Esophagus muscularis mucosa (tissue), 4 donors: ENCODE data around the gene CAMK2G. TPM values are rescaled to one million over a fixed set of nuclear protein-coding genes. Genes with fewer than 3 reads are reported as not detected.

Source experiments
- DNase-seq: peaks from one replicate; pipeline ENCODE4 v3.0.0-alpha.2; 2017; ENCODE audit errors: extremely low spot score
- H3K27ac ChIP-seq, 4 donors: fragments of 200-600 bp; sonication (generic); replicated peaks in 1 of 4; 1 replicate in 3 of 4; 2 replicates in 1 of 4; pipeline ENCODE4 v1.5.1; 2016 to 2019; ENCODE audit warnings: mild to moderate bottlenecking in 1 of 4
- H3K27me3 ChIP-seq, 4 donors: fragments of 200-600 bp; sonication (generic); one replicate each; pipeline versions ENCODE4 v1.5.1 to v1.6.0; 2016 to 2019
- H3K36me3 ChIP-seq, 4 donors: fragments of 200-600 bp; sonication (generic); one replicate each; pipeline ENCODE4 v1.5.1; 2016 to 2019
- H3K4me1 ChIP-seq, 4 donors: fragments of 200-600 bp; sonication (generic); one replicate each; pipeline ENCODE4 v1.5.1; 2016 to 2019
- H3K4me3 ChIP-seq, 4 donors: fragments of 200-600 bp; sonication (generic); 1 replicate in 2 of 4; 2 replicates in 2 of 4; pipeline ENCODE4 v1.5.1; 2016 to 2019; ENCODE audit warnings: mild to moderate bottlenecking in 4 of 4, moderate library complexity in 1 of 4
- H3K9me3 ChIP-seq, 4 donors: fragments of 200-600 bp; sonication (generic); 1 replicate in 3 of 4; 2 replicates in 1 of 4; pipeline ENCODE4 v1.5.1; 2016 to 2019
- EP300 ChIP-seq: sonication (generic); formaldehyde crosslinking; IDR thresholded peaks from one replicate; pipeline ENCODE4 v1.6.1; 2017; ENCODE audit warnings: antibody characterized with exemption
- POLR2A ChIP-seq: fragments of 450-650 bp; IDR thresholded peaks from one replicate; pipeline ENCODE4 v1.6.1; 2017; ENCODE audit warnings: antibody characterized with exemption, moderate library complexity, mild to moderate bottlenecking, low read depth
- POLR2AphosphoS5 ChIP-seq, 2 donors: sonication (generic); formaldehyde crosslinking; IDR thresholded peaks; one replicate each; pipeline ENCODE4 v1.6.1; 2017; ENCODE audit warnings: antibody characterized with exemption in 2 of 2
- WGBS: methylation state at CpG from one replicate; pipeline ENCODE4 v1.1.5; 2018; 5-methylcytosine and 5-hydroxymethylcytosine counted together
- intact Hi-C: fragments of 100-400 bp; cut with DNase I; formaldehyde crosslinking; loops from one replicate; pipeline ENCODE4 v1.15.1; 2023
- total RNA-seq, 4 donors: library from RNA; depleted of rRNA; stranded (reverse); fragments of >200 nt; gene quantifications; one replicate each; pipeline versions ENCODE4 v1.1.0 to v1.2.1, GENCODE V29; 2016
- TF ChIP-seq, protein P1 (sequence below), 3 experiments: fragments of 200-600 bp in 2 of 3; fragments of 450-650 bp in 1 of 3; sonication (generic) in 2 of 3; IDR thresholded peaks; one replicate each; pipeline ENCODE4 v1.5.1; 2017 to 2019; ENCODE audit warnings: antibody characterized with exemption in 3 of 3, mild to moderate bottlenecking in 2 of 3, moderate library complexity in 1 of 3

CAMK2G gene
- total RNA-seq, 4 donors from 2014 or later = 96.4 to 201 (median 159) TPM

DNA sequence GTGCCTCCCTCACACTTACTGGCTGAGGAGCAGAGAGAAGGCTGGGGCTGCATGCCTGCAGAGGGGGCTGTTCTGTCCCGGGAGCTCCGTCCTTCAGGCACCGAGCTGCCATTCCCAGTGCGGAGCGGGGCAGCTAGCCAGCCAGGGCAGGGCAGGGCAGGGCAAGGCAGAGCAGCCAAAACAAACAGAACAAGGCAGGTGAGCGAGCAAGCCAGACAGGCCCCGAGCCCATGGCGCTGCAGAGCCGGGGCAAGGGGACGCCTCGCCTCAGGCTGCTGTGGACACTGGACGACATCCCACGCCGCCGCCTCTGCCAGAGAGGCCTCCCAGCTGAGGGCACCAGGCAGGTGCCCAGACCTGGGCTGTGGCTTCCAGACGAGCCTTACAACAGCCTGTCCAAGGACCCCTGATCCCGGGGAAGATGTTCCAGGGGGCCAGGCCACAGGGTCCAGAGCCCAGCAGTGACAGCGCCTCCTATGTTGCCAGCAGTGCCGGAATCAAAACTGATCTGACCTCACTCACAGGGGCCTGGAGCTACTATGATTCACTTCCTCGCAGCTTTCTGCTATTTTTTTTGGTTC is 54.8 kb downstream of the CAMK2G start:
- intact Hi-C loops = no loop called here
- DNase-seq = no peak
- Histone ChIP-seq H3K4me1 (peaks cover 9 to 37% (median 32%) of the 10 kb centered on the region in 4 donors), H3K9me3 (no peaks in the 10 kb centered on the region), H3K27ac (peak overlapping the region; percentile 61 to 78 (median 70)), H3K4me3 (no peak overlapping the region), H3K36me3 (peaks cover 37 to 91% (median 62%) of the 10 kb centered on the region in 4 donors), H3K27me3 (no peaks in the 10 kb centered on the region)
- TF ChIP-seq POLR2AphosphoS5 (IDR thresholded peaks at IDR 0.05) = peak; percentile 15 to 24
- TF ChIP-seq POLR2A = no peak
- WGBS = 74% methylated on average over 15 of the region's 20 CpGs

DNA sequence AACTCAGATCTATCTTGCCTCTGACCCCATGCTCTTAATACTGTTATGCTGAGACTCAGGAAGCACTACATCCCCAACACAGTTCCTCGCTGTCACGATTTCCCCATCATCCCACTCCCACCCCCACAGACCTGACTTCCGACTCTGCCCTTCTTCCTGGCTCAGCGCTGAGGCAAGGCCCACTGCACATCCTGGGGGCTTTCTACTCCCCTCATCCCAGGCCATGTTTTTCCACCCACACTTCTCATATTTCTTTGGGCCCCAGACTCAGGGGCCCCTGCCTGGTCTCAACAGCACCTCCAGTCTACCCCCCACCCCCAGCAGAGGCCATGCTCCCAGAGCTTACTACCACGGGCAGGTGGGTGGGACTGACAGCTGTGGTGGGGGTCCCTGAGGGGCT is 55.3 kb downstream of the CAMK2G start:
- H3K27ac ChIP-seq = peak overlapping the region; percentile 61 to 78 (median 70)
- H3K27me3 ChIP-seq = no peaks in the 10 kb centered on the region
- H3K9me3 ChIP-seq = no peaks in the 10 kb centered on the region
- TF ChIP-seq EP300 (no peak), POLR2AphosphoS5 (IDR thresholded peaks at IDR 0.05) (no peak), POLR2A (no peak)
- TF ChIP-seq, protein P1, sequence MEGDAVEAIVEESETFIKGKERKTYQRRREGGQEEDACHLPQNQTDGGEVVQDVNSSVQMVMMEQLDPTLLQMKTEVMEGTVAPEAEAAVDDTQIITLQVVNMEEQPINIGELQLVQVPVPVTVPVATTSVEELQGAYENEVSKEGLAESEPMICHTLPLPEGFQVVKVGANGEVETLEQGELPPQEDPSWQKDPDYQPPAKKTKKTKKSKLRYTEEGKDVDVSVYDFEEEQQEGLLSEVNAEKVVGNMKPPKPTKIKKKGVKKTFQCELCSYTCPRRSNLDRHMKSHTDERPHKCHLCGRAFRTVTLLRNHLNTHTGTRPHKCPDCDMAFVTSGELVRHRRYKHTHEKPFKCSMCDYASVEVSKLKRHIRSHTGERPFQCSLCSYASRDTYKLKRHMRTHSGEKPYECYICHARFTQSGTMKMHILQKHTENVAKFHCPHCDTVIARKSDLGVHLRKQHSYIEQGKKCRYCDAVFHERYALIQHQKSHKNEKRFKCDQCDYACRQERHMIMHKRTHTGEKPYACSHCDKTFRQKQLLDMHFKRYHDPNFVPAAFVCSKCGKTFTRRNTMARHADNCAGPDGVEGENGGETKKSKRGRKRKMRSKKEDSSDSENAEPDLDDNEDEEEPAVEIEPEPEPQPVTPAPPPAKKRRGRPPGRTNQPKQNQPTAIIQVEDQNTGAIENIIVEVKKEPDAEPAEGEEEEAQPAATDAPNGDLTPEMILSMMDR (IDR thresholded peaks at IDR 0.05) = no peak
- intact Hi-C loops = no loop called here
- no peak overlapping the region for H3K4me3 ChIP-seq
- H3K36me3 ChIP-seq = peaks cover 39 to 91% (median 61%) of the 10 kb centered on the region in 4 donors
- 64% methylated on average over 4 of the region's 5 CpGs for WGBS
- H3K4me1 ChIP-seq = peaks cover 9 to 37% (median 32%) of the 10 kb centered on the region in 4 donors
- DNase-seq = no peak

DNA sequence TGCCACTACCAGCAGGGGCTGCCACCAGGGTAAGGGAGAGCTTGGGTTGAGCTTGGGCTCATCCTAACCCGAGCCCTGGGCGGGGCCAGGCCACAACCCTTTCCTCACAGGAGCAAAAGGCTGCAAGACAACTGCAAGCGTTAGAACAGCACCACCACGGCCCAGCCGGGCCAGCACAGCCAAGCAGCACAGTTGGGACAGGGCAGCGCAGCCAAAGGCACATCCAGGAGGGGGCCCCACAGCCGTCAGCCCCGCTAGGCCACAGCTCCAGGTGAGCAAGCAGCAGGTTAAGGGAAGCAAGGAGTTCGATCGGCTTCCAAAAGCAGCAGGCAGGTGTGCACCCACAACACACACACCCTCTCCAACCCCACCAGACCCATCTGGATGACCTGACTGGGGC is 56.0 kb downstream of the CAMK2G start:
- TF ChIP-seq EP300 (no peak), POLR2A (no peak), POLR2AphosphoS5 (IDR thresholded peaks at IDR 0.05) (no peak)
- TF ChIP-seq, protein P1 (IDR thresholded peaks at IDR 0.05) = no peak
- Histone ChIP-seq H3K36me3 (peaks cover 34 to 91% (median 64%) of the 10 kb centered on the region in 4 donors), H3K9me3 (no peaks in the 10 kb centered on the region)

DNA sequence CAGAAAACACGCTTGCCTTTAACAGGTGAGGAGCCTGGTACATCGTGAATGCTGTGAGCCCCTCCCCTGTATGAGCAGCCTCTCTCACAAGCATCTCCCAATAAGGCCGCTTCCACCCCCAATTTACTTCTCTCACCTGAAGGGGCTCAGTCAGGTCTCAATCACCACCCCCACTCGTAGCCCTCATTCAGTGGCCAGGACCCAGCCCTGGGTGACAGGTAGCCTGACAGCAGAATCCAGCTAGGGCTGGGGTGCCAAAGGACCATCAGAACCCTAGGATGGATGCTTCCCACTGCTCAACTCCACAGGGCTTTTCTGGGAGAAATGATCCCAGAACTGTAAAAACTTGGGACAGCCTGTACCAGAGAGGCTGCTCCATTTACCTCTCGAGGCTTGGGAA is 56.5 kb downstream of the CAMK2G start:
- intact Hi-C loops = no loop called here
- peaks cover 9 to 37% (median 32%) of the 10 kb centered on the region in 4 donors for H3K4me1 ChIP-seq
- H3K9me3 ChIP-seq = no peaks in the 10 kb centered on the region
- no peak overlapping the region for H3K4me3 ChIP-seq
- H3K36me3 ChIP-seq = peaks cover 34 to 91% (median 64%) of the 10 kb centered on the region in 4 donors
- peak overlapping the region; percentile 35 to 78 (median 58) for H3K27ac ChIP-seq
- no peaks in the 10 kb centered on the region for H3K27me3 ChIP-seq
- DNase-seq = no peak
- no peak for TF ChIP-seq POLR2AphosphoS5 (IDR thresholded peaks at IDR 0.05)
- TF ChIP-seq POLR2A = no peak
- TF ChIP-seq, protein P1 (IDR thresholded peaks at IDR 0.05) = no peak
- no peak for TF ChIP-seq EP300
- WGBS = 91% methylated on average over 5 of the region's 5 CpGs

More for the DNA sequence above, 56.0 kb downstream of the CAMK2G start:
- Histone ChIP-seq H3K27ac (peak overlapping the region in 3 of 4 donors; percentile 20 to 78 (median 35)), H3K4me1 (peaks cover 9 to 37% (median 32%) of the 10 kb centered on the region in 4 donors), H3K4me3 (no peak overlapping the region), H3K27me3 (no peaks in the 10 kb centered on the region)
- intact Hi-C loops = no loop called here
- DNase-seq = no peak
- 83% methylated on average over 9 of the region's 10 CpGs for WGBS

DNA sequence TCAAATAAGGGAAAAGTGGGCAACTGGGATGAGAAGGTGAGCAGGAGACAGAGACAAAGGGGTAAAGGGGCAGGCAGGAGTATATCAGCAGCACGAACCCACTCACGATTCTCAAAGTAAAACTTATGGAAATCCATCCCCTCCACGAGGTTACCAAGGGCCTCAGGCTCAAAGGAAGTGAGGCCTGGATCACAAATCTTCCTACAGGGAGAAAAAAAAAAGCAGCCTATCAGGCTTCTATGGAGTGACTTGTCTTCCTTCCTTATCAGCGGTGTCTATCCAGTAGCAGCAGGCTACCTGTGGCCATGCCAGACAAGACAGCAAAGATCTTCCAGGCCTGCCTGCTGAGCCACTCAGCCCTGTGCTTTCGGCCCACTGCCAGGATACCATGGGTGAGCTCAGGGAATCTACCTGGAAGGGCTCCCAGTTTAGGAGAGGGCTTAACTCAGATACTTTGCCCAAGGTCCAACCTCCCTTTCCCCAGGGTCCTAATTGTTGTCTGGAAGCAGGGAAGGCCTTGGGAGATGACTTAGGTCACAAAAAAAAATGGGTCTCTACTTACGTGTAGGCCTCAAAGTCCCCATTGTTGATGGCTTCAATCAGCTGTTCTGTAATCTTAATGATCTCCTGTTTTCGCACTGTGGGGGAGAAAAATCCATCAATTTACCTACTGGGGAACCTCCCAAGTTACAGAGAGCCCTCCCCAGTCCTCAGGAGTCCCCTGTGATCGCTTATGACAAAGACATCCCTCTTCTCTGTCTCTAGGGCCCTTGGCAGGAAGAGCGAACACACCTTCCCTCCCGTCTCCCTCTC is 57.2 kb downstream of the CAMK2G start:
- Histone ChIP-seq H3K27ac (peak overlapping the region; percentile 35 to 78 (median 58)), H3K4me3 (no peak overlapping the region), H3K27me3 (no peaks in the 10 kb centered on the region), H3K36me3 (peaks cover 34 to 87% (median 59%) of the 10 kb centered on the region in 4 donors), H3K4me1 (peaks cover 9 to 43% (median 37%) of the 10 kb centered on the region in 4 donors), H3K9me3 (no peaks in the 10 kb centered on the region)
- TF ChIP-seq EP300 (no peak), POLR2AphosphoS5 (IDR thresholded peaks at IDR 0.05) (no peak), POLR2A (no peak)
- TF ChIP-seq, protein P1 (IDR thresholded peaks at IDR 0.05) = no peak
- 83% methylated on average over 10 of the region's 10 CpGs for WGBS
- intact Hi-C loops = no loop called here
- DNase-seq = no peak
